Fibroblast of pulmonary artery (primary cell): ENCODE measurements around the gene CNGB1.

Experiments used
- DNase-seq: peaks from one replicate; pipeline ENCODE4 v3.0.0-alpha.2; 2010; ENCODE audit warnings: low read depth
- H3K4me3 ChIP-seq: replicated peaks from 2 replicates; pipeline ENCODE4 v1.5.1; 2011; ENCODE audit warnings: low read depth, mild to moderate bottlenecking, control low read depth, low read length, moderate library complexity
- TF ChIP-seq, protein P1 (sequence below): IDR thresholded peaks from 2 replicates; pipeline ENCODE4 v1.5.1; 2011; ENCODE audit warnings: mild to moderate bottlenecking, control low read depth, low read length, inconsistent platforms; ENCODE audit errors: missing control alignments

The CNGB1 gene

DNA sequence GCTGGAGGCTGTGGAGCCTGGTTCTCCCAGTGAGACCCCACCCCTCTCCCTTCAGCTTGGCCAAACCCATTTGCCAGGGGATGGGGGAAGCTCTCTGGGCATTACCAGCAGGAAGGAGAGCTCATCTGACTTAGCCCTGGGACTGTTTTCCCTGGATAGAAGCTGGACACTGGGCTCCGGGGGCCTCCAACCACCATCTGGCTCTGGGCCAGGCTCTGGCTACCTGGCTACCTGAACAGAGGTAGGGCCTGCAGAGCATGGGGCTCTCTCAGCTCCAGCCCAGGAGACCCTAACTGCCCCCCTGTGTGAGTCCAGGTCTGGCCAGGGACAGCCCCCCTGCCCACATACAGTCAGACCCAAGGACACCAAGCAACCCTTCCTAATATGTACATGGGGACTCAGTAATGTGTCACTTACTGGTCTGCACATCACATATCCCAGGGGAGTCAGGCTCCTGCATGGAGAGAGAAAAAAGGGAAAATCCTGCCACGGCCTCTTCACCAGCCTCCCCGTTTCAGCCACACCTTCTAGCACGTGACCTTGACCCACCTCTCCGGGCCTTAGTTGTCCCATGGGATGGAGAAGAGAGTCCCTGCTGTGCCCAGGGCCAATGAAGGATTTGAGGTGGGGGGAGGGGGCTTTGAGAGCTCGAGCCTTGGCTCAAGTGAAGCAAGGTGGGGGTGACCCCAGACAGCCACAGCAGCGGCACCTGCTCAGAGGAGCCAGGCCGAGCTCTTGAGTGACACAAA lies 13.8 kb downstream of the CNGB1 start:
- H3K4me3 ChIP-seq: no peak overlapping the region
- TF ChIP-seq, protein P1, sequence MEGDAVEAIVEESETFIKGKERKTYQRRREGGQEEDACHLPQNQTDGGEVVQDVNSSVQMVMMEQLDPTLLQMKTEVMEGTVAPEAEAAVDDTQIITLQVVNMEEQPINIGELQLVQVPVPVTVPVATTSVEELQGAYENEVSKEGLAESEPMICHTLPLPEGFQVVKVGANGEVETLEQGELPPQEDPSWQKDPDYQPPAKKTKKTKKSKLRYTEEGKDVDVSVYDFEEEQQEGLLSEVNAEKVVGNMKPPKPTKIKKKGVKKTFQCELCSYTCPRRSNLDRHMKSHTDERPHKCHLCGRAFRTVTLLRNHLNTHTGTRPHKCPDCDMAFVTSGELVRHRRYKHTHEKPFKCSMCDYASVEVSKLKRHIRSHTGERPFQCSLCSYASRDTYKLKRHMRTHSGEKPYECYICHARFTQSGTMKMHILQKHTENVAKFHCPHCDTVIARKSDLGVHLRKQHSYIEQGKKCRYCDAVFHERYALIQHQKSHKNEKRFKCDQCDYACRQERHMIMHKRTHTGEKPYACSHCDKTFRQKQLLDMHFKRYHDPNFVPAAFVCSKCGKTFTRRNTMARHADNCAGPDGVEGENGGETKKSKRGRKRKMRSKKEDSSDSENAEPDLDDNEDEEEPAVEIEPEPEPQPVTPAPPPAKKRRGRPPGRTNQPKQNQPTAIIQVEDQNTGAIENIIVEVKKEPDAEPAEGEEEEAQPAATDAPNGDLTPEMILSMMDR: no peak
- no peak for DNase-seq

DNA sequence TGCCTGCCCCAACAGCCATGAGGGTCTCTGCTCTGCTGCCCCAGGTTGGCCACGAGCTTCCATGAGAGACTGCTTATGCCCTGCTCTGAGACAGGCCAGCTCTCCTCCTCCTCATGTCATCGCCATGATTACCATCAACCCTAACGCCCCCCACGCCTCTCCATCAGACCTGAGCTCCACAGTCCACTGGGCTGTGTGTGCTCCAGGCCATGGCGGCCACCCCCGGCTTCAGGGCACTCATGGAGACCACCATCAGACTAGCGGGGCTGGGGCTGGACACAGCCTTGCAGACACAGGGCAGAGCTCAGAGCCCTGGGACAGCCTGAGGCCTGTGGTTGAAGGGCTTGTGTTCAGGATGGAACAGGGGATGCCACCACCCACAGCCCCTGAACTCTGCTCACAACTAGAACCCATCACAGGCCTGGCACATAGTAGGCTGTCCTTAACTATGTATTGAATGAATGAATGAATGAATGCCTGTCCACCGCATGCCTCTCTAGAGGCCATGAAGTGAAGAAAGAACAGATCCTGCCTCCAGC lies 14.6 kb downstream of the CNGB1 start:
- no peak overlapping the region for H3K4me3 ChIP-seq
- TF ChIP-seq, protein P1: no peak
- no peak for DNase-seq

DNA sequence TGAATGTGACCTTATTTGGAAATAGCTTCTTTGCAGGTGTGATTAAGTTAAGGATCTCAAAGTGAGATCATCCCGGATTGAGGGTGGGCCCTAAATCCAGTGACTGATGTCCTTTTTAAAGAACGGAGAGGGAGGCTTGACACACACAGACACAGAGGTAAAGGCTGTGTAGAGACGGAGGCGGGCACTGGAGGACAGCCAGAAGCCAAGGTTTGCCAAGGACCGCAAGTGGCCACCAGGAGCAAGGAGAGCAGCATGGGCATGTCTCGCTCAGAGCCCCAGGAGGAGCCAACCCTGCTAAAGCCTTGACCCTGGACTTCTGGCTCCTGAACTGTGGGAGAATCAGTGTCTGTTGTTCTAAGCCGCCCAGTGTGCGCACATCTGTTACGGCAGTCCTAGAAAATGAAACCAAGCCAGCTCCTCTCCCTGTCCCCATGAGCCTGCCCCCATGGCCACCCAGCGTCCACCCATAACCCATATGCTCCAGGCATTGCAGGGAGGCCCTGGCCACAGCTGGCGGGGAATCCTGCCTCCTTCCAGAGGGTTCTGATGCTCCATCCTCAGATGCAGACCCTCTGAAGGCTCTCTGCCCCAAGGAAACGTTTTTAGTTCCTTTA lies 15.2 kb downstream of the CNGB1 start:
- no peak for DNase-seq
- H3K4me3 ChIP-seq: no peak overlapping the region
- TF ChIP-seq, protein P1: no peak

DNA sequence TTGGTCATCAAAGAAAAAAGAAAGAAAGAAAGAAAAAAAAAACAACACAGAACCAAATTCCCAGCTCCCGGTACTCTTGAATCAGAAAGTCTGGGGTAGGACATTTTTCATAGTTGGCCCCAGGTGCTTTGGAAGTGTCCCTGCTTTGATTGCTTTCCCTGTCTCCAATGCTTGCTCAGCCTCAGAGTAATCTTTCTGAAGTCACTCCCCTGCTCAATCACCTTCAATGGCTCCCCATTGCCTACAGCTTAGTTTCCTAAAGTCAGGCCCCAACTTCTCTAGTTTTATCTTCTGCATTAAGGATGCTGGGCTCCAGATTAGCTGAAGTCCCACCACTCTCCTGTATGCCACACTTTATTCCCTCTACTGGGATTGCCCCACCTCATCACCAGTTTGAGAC lies 17.1 kb downstream of the CNGB1 start:
- no peak for DNase-seq
- no peak overlapping the region for H3K4me3 ChIP-seq
- TF ChIP-seq, protein P1: no peak

DNA sequence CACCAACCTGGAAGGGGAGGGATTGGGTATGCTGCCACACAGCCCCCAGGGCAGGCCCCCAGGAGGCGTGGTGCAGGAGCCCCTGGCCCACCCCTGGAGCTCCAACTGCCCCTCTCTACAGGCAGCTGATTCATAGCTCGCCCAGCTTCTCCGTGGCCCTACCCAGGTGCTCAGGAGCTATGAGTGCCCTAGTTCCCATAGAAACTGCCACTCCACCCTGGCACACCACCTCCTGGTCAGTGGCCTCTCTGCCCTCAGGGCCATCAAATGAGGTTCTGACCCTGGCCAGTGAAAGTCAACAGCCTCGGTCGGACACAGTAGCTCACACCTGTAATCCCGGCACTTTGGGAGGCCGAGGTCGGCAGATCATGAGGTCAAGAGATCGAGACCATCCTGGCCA lies 18.0 kb downstream of the CNGB1 start:
- DNase-seq: no peak
- TF ChIP-seq, protein P1: no peak
- no peak overlapping the region for H3K4me3 ChIP-seq

DNA sequence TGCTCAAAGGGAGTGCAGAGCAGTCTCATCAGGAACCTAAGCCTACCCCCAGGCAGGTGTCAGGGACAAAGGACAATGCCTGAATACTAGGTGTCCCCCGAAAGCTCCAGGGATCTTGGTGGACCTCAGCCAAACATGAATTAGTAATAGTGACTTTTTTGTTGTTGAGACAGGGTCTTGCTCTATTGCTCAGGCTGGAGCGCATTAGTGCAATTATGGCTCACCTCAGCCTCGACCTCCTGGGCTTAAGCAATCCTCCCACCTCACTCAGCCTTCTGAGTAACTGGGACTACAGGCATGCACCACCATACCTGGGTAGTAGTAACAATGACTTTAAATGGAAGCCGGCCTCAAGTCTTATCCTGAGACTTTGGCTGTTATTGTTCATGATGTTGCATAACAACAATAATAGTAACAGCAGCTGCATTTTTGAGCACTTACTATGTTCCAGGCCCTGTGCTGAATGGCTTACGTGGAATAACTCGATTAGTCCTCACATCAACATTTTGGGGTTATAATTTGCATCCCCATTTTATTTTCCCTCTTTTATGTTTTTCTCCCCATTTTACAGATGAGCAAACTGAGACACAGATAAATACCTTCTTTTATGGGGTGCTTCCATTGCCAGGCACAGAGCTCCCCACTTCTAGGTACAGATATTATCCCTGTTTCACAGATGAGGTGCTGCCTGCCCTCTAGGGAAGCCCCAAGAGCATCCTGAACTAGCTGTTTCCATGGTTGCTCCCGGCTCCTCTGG lies 19.5 kb downstream of the CNGB1 start:
- TF ChIP-seq, protein P1: no peak

More for the DNA sequence above, 19.5 kb downstream of the CNGB1 start:
- no peak overlapping the region for H3K4me3 ChIP-seq
- no peak for DNase-seq
